SK-N-SH (cell line): ENCODE results near the gene F8.

Experiments
- CTCF ChIP-seq: fragments of 200-600 bp; sonication (generic); IDR thresholded peaks from 2 replicates; pipeline ENCODE4 v1.6.1; 2017; ENCODE audit warnings: antibody characterized with exemption, mild to moderate bottlenecking, moderate library complexity
- REST ChIP-seq: IDR thresholded peaks from 2 replicates; pipeline ENCODE4 v1.6.1; 2012; ENCODE audit warnings: mild to moderate bottlenecking, low read depth, low read length, moderate library complexity
- SMC3 ChIP-seq: IDR thresholded peaks from 2 replicates; pipeline ENCODE4 v1.6.1; 2012; ENCODE audit warnings: low read depth, low read length, improper control_type of control experiment
- TAF1 ChIP-seq: IDR thresholded peaks from 2 replicates; pipeline ENCODE4 v1.6.1; 2012; ENCODE audit warnings: low read depth, mild to moderate bottlenecking, low read length, moderate library complexity, borderline replicate concordance
- YY1 ChIP-seq: IDR thresholded peaks from 2 replicates; pipeline ENCODE4 v1.4.0; 2012; ENCODE audit warnings: low read depth, mild to moderate bottlenecking
- TF ChIP-seq, protein P1 (sequence below): IDR thresholded peaks from 2 replicates; pipeline ENCODE4 v1.4.0; 2012; ENCODE audit warnings: low read depth

DNA sequence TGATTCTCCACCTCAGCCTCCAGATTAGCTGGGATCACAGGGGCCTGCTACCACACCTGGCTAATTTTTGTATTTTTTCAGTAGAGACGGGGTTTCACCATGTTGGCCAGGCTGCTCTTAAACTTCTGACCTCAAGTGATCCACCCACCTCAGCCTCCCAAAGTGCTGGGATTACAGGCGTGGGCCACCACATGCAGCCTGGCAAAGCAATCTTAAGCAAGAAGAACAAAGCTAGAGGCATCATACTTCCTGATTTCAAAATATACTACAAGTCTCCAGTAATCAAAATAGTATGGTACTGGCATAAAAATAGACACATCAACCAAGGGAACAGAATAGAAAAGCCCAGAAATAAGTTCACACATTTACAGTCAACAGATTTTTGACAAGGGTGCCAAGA, 149.2 kb downstream of the F8 start:
- TF ChIP-seq REST (no peak), TAF1 (no peak), CTCF (no peak), SMC3 (no peak), YY1 (no peak)
- TF ChIP-seq, protein P1, sequence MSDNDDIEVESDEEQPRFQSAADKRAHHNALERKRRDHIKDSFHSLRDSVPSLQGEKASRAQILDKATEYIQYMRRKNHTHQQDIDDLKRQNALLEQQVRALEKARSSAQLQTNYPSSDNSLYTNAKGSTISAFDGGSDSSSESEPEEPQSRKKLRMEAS = no peak
